Measurements from ENCODE around the gene APC2. TPM values are rescaled to one million over a fixed set of nuclear protein-coding genes. Genes with fewer than 3 reads are reported as not detected.

APC2 gene
- polyA plus RNA-seq, 4 donors: 0.58 to 2.1 (median 0.81) TPM; not detected in 1

GRCh38 chr19:1430246-1430645 is 19.7 kb upstream of the APC2 start:
- FAIRE-seq: no peak
- Histone ChIP-seq H3K27ac (ENCODE audit: low read depth in 1 of 3, low read length in 2 of 3) (no peak overlapping the region), H3K4me1 (ENCODE audit: control insufficient read depth in 3 of 3, insufficient read depth in 2 of 3, low read depth in 1 of 3, low read length in 2 of 3) (peaks cover 0 to 19% (median 0%) of the 10 kb centered on the region in 3 donors), H3K36me3 (ENCODE audit: control insufficient read depth in 3 of 3, insufficient read depth in 2 of 3, low read depth in 1 of 3, low read length in 3 of 3) (peaks cover 13 to 98% (median 28%) of the 10 kb centered on the region in 3 donors), H3K9me3 (ENCODE audit: control insufficient read depth in 2 of 2, insufficient read depth in 1 of 2, low read depth in 1 of 2, low read length in 1 of 2) (no peaks in the 10 kb centered on the region), H3K4me3 (ENCODE audit: low read depth in 1 of 3, low read length in 3 of 3) (no peak overlapping the region), H3K27me3 (ENCODE audit: control insufficient read depth in 3 of 3, insufficient read depth in 3 of 3, low read length in 3 of 3) (no peaks in the 10 kb centered on the region)
- WGBS, 3 donors: 80 to 86% (median 84%) methylated on average over 13 to 14 of the region's 14 CpGs
- no peak for DNase-seq

GRCh38 chr19:1431759-1432506 is 18.0 kb upstream of the APC2 start:
- no peak overlapping the region for H3K27ac ChIP-seq (ENCODE audit: low read depth in 1 of 3, low read length in 2 of 3)
- peaks cover 8 to 93% (median 28%) of the 10 kb centered on the region in 3 donors for H3K36me3 ChIP-seq (ENCODE audit: control insufficient read depth in 3 of 3, insufficient read depth in 2 of 3, low read depth in 1 of 3, low read length in 3 of 3)
- no peak for DNase-seq
- FAIRE-seq: no peak
- WGBS, 3 donors: 93 to 94% (median 93%) methylated on average over 24 of the region's 24 CpGs
- H3K4me3 ChIP-seq (ENCODE audit: low read depth in 1 of 3, low read length in 3 of 3): no peak overlapping the region
- H3K4me1 ChIP-seq (ENCODE audit: control insufficient read depth in 3 of 3, insufficient read depth in 2 of 3, low read depth in 1 of 3, low read length in 2 of 3): peaks cover 0 to 11% (median 0%) of the 10 kb centered on the region in 3 donors
- H3K27me3 ChIP-seq (ENCODE audit: control insufficient read depth in 3 of 3, insufficient read depth in 3 of 3, low read length in 3 of 3): no peaks in the 10 kb centered on the region
- H3K9me3 ChIP-seq (ENCODE audit: control insufficient read depth in 2 of 2, insufficient read depth in 1 of 2, low read depth in 1 of 2, low read length in 1 of 2): no peaks in the 10 kb centered on the region

- no peak overlapping the region for H3K4me3 ChIP-seq (ENCODE audit: low read depth in 1 of 3, low read length in 3 of 3)
- FAIRE-seq (no peak), DNase-seq (no peak)
- WGBS, 3 donors: 93 to 96% (median 94%) methylated on average over 14 to 16 of the region's 16 CpGs
- peaks cover 8 to 87% (median 28%) of the 10 kb centered on the region in 3 donors for H3K36me3 ChIP-seq (ENCODE audit: control insufficient read depth in 3 of 3, insufficient read depth in 2 of 3, low read depth in 1 of 3, low read length in 3 of 3)
- H3K27ac ChIP-seq (ENCODE audit: low read depth in 1 of 3, low read length in 2 of 3): no peak overlapping the region
- H3K9me3 ChIP-seq (ENCODE audit: control insufficient read depth in 2 of 2, insufficient read depth in 1 of 2, low read depth in 1 of 2, low read length in 1 of 2): no peaks in the 10 kb centered on the region
- H3K27me3 ChIP-seq (ENCODE audit: control insufficient read depth in 3 of 3, insufficient read depth in 3 of 3, low read length in 3 of 3): no peaks in the 10 kb centered on the region
- peaks cover 0 to 11% (median 0%) of the 10 kb centered on the region in 3 donors for H3K4me1 ChIP-seq (ENCODE audit: control insufficient read depth in 3 of 3, insufficient read depth in 2 of 3, low read depth in 1 of 3, low read length in 2 of 3)
Measured at GRCh38 chr19:1432507-1432887, 17.4 kb upstream of the APC2 start.

GRCh38 chr19:1433119-1434039 is 16.5 kb upstream of the APC2 start:
- DNase-seq (no peak), FAIRE-seq (no peak)
- Histone ChIP-seq H3K4me3 (ENCODE audit: low read depth in 1 of 3, low read length in 3 of 3) (no peak overlapping the region), H3K36me3 (ENCODE audit: control insufficient read depth in 3 of 3, insufficient read depth in 2 of 3, low read depth in 1 of 3, low read length in 3 of 3) (peaks cover 8 to 79% (median 26%) of the 10 kb centered on the region in 3 donors), H3K9me3 (ENCODE audit: control insufficient read depth in 2 of 2, insufficient read depth in 1 of 2, low read depth in 1 of 2, low read length in 1 of 2) (no peaks in the 10 kb centered on the region), H3K27me3 (ENCODE audit: control insufficient read depth in 3 of 3, insufficient read depth in 3 of 3, low read length in 3 of 3) (no peaks in the 10 kb centered on the region), H3K27ac (ENCODE audit: low read depth in 1 of 3, low read length in 2 of 3) (no peak overlapping the region), H3K4me1 (ENCODE audit: control insufficient read depth in 3 of 3, insufficient read depth in 2 of 3, low read depth in 1 of 3, low read length in 2 of 3) (peaks cover 0 to 16% (median 0%) of the 10 kb centered on the region in 3 donors)
- 86 to 90% (median 88%) methylated on average over 43 to 47 of the region's 47 CpGs for WGBS, 3 donors

- Histone ChIP-seq H3K4me3 (ENCODE audit: low read depth in 1 of 3, low read length in 3 of 3) (no peak overlapping the region), H3K4me1 (ENCODE audit: control insufficient read depth in 3 of 3, insufficient read depth in 2 of 3, low read depth in 1 of 3, low read length in 2 of 3) (peaks cover 0 to 16% (median 0%) of the 10 kb centered on the region in 3 donors), H3K36me3 (ENCODE audit: control insufficient read depth in 3 of 3, insufficient read depth in 2 of 3, low read depth in 1 of 3, low read length in 3 of 3) (peaks cover 8 to 73% (median 23%) of the 10 kb centered on the region in 3 donors), H3K27ac (ENCODE audit: low read depth in 1 of 3, low read length in 2 of 3) (no peak overlapping the region), H3K27me3 (ENCODE audit: control insufficient read depth in 3 of 3, insufficient read depth in 3 of 3, low read length in 3 of 3) (no peaks in the 10 kb centered on the region), H3K9me3 (ENCODE audit: control insufficient read depth in 2 of 2, insufficient read depth in 1 of 2, low read depth in 1 of 2, low read length in 1 of 2) (no peaks in the 10 kb centered on the region)
- FAIRE-seq (no peak), DNase-seq (no peak)
- 94 to 96% (median 95%) methylated on average over 17 of the region's 17 CpGs for WGBS, 3 donors
Measured at GRCh38 chr19:1434040-1434366, 15.9 kb upstream of the APC2 start.

GRCh38 chr19:1434577-1435060 is 15.3 kb upstream of the APC2 start:
- Histone ChIP-seq H3K36me3 (ENCODE audit: control insufficient read depth in 3 of 3, insufficient read depth in 2 of 3, low read depth in 1 of 3, low read length in 3 of 3) (peaks cover 8 to 73% (median 23%) of the 10 kb centered on the region in 3 donors), H3K27me3 (ENCODE audit: control insufficient read depth in 3 of 3, insufficient read depth in 3 of 3, low read length in 3 of 3) (no peaks in the 10 kb centered on the region), H3K27ac (ENCODE audit: low read depth in 1 of 3, low read length in 2 of 3) (no peak overlapping the region), H3K4me3 (ENCODE audit: low read depth in 1 of 3, low read length in 3 of 3) (no peak overlapping the region), H3K4me1 (ENCODE audit: control insufficient read depth in 3 of 3, insufficient read depth in 2 of 3, low read depth in 1 of 3, low read length in 2 of 3) (peaks cover 0 to 13% (median 2%) of the 10 kb centered on the region in 3 donors), H3K9me3 (ENCODE audit: control insufficient read depth in 2 of 2, insufficient read depth in 1 of 2, low read depth in 1 of 2, low read length in 1 of 2) (no peaks in the 10 kb centered on the region)
- DNase-seq (no peak), FAIRE-seq (no peak)
- 90 to 91% (median 91%) methylated on average over 38 to 39 of the region's 39 CpGs for WGBS, 3 donors

- Histone ChIP-seq H3K4me1 (ENCODE audit: control insufficient read depth in 3 of 3, insufficient read depth in 2 of 3, low read depth in 1 of 3, low read length in 2 of 3) (peaks cover 0 to 12% (median 2%) of the 10 kb centered on the region in 3 donors), H3K27ac (ENCODE audit: low read depth in 1 of 3, low read length in 2 of 3) (no peak overlapping the region), H3K36me3 (ENCODE audit: control insufficient read depth in 3 of 3, insufficient read depth in 2 of 3, low read depth in 1 of 3, low read length in 3 of 3) (peaks cover 6 to 73% (median 28%) of the 10 kb centered on the region in 3 donors), H3K9me3 (ENCODE audit: control insufficient read depth in 2 of 2, insufficient read depth in 1 of 2, low read depth in 1 of 2, low read length in 1 of 2) (no peaks in the 10 kb centered on the region), H3K4me3 (ENCODE audit: low read depth in 1 of 3, low read length in 3 of 3) (no peak overlapping the region), H3K27me3 (ENCODE audit: control insufficient read depth in 3 of 3, insufficient read depth in 3 of 3, low read length in 3 of 3) (no peaks in the 10 kb centered on the region)
- 84 to 88% (median 87%) methylated on average over 21 of the region's 21 CpGs for WGBS, 3 donors
- FAIRE-seq (no peak), DNase-seq (no peak)
Measured at GRCh38 chr19:1435378-1435989, 14.4 kb upstream of the APC2 start.

GRCh38 chr19:1437609-1438008 is 12.3 kb upstream of the APC2 start:
- no peak overlapping the region for H3K4me3 ChIP-seq (ENCODE audit: low read depth in 1 of 3, low read length in 3 of 3)
- peaks cover 3 to 72% (median 31%) of the 10 kb centered on the region in 3 donors for H3K36me3 ChIP-seq (ENCODE audit: control insufficient read depth in 3 of 3, insufficient read depth in 2 of 3, low read depth in 1 of 3, low read length in 3 of 3)
- H3K4me1 ChIP-seq (ENCODE audit: control insufficient read depth in 3 of 3, insufficient read depth in 2 of 3, low read depth in 1 of 3, low read length in 2 of 3): peaks cover 0 to 12% (median 2%) of the 10 kb centered on the region in 3 donors
- DNase-seq (no peak), FAIRE-seq (no peak)
- H3K27ac ChIP-seq (ENCODE audit: low read depth in 1 of 3, low read length in 2 of 3): peak overlapping the region; percentile 62 to 73 (median 71)
- no peaks in the 10 kb centered on the region for H3K9me3 ChIP-seq (ENCODE audit: control insufficient read depth in 2 of 2, insufficient read depth in 1 of 2, low read depth in 1 of 2, low read length in 1 of 2)
- H3K27me3 ChIP-seq (ENCODE audit: control insufficient read depth in 3 of 3, insufficient read depth in 3 of 3, low read length in 3 of 3): no peaks in the 10 kb centered on the region
- WGBS, 3 donors: 54 to 62% (median 60%) methylated on average over 8 of the region's 8 CpGs

Data from small intestine (tissue), 7 donors.